ENCODE results near the gene THRSP.

DNA sequence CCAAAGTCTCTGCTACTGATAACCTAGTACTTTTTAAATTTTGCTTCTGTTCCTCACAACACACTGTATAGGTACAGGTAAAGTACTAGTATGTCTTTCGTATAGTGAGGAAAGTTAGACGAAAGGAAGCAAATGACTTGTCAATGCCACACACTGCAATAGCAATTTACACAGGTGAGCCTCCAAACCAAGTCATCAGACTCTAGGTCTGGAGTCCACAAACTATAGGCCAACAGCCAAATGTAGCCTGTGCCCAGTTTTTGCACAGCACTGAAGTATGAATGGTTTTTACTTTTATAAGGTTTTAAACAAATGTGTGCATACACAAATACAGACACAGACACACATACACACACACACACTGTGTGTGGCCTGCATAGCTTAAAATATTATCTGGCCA, 47.6 kb downstream of the THRSP start:
- TF ChIP-seq, protein P1, sequence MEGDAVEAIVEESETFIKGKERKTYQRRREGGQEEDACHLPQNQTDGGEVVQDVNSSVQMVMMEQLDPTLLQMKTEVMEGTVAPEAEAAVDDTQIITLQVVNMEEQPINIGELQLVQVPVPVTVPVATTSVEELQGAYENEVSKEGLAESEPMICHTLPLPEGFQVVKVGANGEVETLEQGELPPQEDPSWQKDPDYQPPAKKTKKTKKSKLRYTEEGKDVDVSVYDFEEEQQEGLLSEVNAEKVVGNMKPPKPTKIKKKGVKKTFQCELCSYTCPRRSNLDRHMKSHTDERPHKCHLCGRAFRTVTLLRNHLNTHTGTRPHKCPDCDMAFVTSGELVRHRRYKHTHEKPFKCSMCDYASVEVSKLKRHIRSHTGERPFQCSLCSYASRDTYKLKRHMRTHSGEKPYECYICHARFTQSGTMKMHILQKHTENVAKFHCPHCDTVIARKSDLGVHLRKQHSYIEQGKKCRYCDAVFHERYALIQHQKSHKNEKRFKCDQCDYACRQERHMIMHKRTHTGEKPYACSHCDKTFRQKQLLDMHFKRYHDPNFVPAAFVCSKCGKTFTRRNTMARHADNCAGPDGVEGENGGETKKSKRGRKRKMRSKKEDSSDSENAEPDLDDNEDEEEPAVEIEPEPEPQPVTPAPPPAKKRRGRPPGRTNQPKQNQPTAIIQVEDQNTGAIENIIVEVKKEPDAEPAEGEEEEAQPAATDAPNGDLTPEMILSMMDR (conservative IDR thresholded peaks at IDR 0.05), result no peak
- no peak for TF ChIP-seq ZFX (IDR thresholded peaks at IDR 0.05)

All from C4-2B (cell line).